Mucosa of gallbladder (tissue), 1 donor: ENCODE measurements around the gene USP22. TPM values are rescaled to one million over a fixed set of nuclear protein-coding genes. Genes with fewer than 3 reads are reported as not detected.

Experiments
- DNase-seq: peaks from one replicate; pipeline ENCODE4 v3.0.0-alpha.2; 2020; ENCODE audit warnings: low spot score
- total RNA-seq: library from RNA; stranded (reverse); gene quantifications from one replicate; pipeline ENCODE4 v1.2.1, GENCODE V29; 2021
- donor health status: DM: no; HTN: no; CAD: no.

USP22 gene
- total RNA-seq, 1 donor from 2014 or later: 196 TPM

GRCh38 chr17:21020622-21021021 is 22.2 kb downstream of the USP22 start:
- no peak for DNase-seq

- DNase-seq: peak; percentile 34
Observed at GRCh38 chr17:21019976-21020586, 22.7 kb downstream of the USP22 start.

GRCh38 chr17:21018894-21019293 is 23.9 kb downstream of the USP22 start:
- no peak for DNase-seq

- no peak for DNase-seq
Observed at GRCh38 chr17:21017861-21018260, 24.9 kb downstream of the USP22 start.

- DNase-seq: no peak
Observed at GRCh38 chr17:21017256-21017655, 25.6 kb downstream of the USP22 start.

- DNase-seq: no peak
Observed at GRCh38 chr17:21016826-21017225, 26.0 kb downstream of the USP22 start.

GRCh38 chr17:21015564-21015963 is 27.2 kb downstream of the USP22 start:
- no peak for DNase-seq

GRCh38 chr17:21014498-21014897 is 28.3 kb downstream of the USP22 start:
- DNase-seq: no peak

- no peak for DNase-seq
Observed at GRCh38 chr17:21013983-21014382, 28.8 kb downstream of the USP22 start.

- DNase-seq: no peak
Observed at GRCh38 chr17:21012736-21013135, 30.1 kb downstream of the USP22 start.

- DNase-seq: no peak
Observed at GRCh38 chr17:21010705-21011596, 31.9 kb downstream of the USP22 start.

- no peak for DNase-seq
Observed at GRCh38 chr17:21008992-21009671, 33.7 kb downstream of the USP22 start.

- no peak for DNase-seq
Observed at GRCh38 chr17:21008160-21008915, 34.5 kb downstream of the USP22 start.

- no peak for DNase-seq
Observed at GRCh38 chr17:21007646-21008045, 35.2 kb downstream of the USP22 start.

GRCh38 chr17:21005803-21006202 is 37.0 kb downstream of the USP22 start:
- no peak for DNase-seq

GRCh38 chr17:21005367-21005766 is 37.4 kb downstream of the USP22 start:
- DNase-seq: no peak

GRCh38 chr17:21004016-21004930 is 38.5 kb downstream of the USP22 start:
- no peak for DNase-seq

GRCh38 chr17:21003007-21003621 is 39.7 kb downstream of the USP22 start:
- DNase-seq: no peak

- DNase-seq: no peak
Observed at GRCh38 chr17:21002309-21003006, 40.4 kb downstream of the USP22 start.

GRCh38 chr17:21001813-21002221 is 41.0 kb downstream of the USP22 start:
- DNase-seq: no peak
